ENCODE measurements around the gene MSLN. TPM values are rescaled to one million over a fixed set of nuclear protein-coding genes. Genes with fewer than 3 reads are reported as not detected.

MSLN gene
- polyA plus RNA-seq, 2 of the 4 experiments (the other 2 are of a cell fraction), result 2.4 to 3.6 TPM

DNA sequence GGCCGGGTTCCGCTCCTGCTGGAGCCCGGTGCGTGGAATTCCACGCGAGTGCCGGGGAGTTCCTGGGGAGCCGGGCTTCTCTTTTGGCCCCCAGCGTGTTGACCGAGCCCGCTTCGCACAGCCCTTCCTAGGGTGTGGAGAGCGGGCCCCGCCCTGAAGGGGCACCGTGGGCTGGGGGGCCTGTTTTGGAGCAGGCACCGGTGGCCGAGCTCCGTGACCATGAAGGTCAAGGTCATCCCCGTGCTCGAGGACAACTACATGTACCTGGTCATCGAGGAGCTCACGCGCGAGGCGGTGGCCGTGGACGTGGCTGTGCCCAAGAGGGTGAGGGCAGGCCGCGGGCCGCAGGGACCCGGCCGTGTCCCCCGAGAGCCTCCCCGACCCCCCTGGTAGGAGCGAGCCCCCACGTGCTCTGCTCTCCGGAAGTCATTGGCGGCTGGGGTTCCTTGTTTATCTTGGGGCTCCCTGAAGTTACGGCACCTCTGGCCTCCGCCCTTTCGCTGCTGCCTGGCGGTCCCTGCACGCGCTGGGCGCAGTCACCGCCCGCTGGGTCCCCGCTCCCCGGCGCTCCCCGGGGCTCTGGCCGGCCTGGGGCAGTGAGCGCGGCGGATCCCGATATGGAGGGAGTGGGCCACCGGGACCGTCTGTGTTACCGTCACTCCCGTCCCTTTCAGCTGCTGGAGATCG is 33.1 kb upstream of the MSLN start:
- Histone ChIP-seq H3K4me1 (peaks cover 13% of the 10 kb centered on the region), H3K9me3 (no peaks in the 10 kb centered on the region), H3K4me3 (peak overlapping the region; percentile 60), H3K27ac (peak overlapping the region; percentile 89 to 91), H3K4me2 (peak overlapping the region; percentile 100)
- 3% methylated on average over 20 of the region's 61 CpGs for WGBS (ENCODE audit: missing lambda C conversion rate)
- ATAC-seq (peak; percentile 3 to 14; a peak in 5 of 6 replicates), DNase-seq (ENCODE audit: low read depth in 1 of 2, low spot score in 1 of 2) (no peak), FAIRE-seq (no peak)
- POLR2A ChIA-PET, result interaction anchor here (1.0 to 1.4 kb wide), 4 partner anchors 7 to 20 kb away, joined by 4 to 12 read pairs (median 6); partner anchors contain the start of gene METRN
- TF ChIP-seq, protein P1, sequence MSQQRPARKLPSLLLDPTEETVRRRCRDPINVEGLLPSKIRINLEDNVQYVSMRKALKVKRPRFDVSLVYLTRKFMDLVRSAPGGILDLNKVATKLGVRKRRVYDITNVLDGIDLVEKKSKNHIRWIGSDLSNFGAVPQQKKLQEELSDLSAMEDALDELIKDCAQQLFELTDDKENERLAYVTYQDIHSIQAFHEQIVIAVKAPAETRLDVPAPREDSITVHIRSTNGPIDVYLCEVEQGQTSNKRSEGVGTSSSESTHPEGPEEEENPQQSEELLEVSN (IDR thresholded peaks at IDR 0.05; ENCODE audit: borderline replicate concordance, low read depth), result no peak; the same call in 1 of the 2 replicates
- TF ChIP-seq, protein P2, sequence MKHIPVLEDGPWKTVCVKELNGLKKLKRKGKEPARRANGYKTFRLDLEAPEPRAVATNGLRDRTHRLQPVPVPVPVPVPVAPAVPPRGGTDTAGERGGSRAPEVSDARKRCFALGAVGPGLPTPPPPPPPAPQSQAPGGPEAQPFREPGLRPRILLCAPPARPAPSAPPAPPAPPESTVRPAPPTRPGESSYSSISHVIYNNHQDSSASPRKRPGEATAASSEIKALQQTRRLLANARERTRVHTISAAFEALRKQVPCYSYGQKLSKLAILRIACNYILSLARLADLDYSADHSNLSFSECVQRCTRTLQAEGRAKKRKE (CRISPR knock-in tag; IDR thresholded peaks at IDR 0.05; ENCODE audit: low read depth), result no peak
- no peak for TF ChIP-seq HOXA7 (CRISPR knock-in tag; IDR thresholded peaks at IDR 0.05)
- no peak for TF ChIP-seq ZFP36 (IDR thresholded peaks at IDR 0.05; ENCODE audit: borderline replicate concordance, partially characterized antibody)
- TF ChIP-seq, protein P3, sequence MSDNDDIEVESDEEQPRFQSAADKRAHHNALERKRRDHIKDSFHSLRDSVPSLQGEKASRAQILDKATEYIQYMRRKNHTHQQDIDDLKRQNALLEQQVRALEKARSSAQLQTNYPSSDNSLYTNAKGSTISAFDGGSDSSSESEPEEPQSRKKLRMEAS (IDR thresholded peaks at IDR 0.05), result peak; percentile 51
- TF ChIP-seq CHD2 (IDR thresholded peaks at IDR 0.05; ENCODE audit: low read length, partially characterized antibody), result no peak
- no peak for TF ChIP-seq MAFK (IDR thresholded peaks at IDR 0.05; ENCODE audit: partially characterized antibody)
- TF ChIP-seq POLR2A (IDR thresholded peaks at IDR 0.05; ENCODE audit: low read length), result no peak; the same call in 1 of the 2 replicates
- TF ChIP-seq, protein P4, sequence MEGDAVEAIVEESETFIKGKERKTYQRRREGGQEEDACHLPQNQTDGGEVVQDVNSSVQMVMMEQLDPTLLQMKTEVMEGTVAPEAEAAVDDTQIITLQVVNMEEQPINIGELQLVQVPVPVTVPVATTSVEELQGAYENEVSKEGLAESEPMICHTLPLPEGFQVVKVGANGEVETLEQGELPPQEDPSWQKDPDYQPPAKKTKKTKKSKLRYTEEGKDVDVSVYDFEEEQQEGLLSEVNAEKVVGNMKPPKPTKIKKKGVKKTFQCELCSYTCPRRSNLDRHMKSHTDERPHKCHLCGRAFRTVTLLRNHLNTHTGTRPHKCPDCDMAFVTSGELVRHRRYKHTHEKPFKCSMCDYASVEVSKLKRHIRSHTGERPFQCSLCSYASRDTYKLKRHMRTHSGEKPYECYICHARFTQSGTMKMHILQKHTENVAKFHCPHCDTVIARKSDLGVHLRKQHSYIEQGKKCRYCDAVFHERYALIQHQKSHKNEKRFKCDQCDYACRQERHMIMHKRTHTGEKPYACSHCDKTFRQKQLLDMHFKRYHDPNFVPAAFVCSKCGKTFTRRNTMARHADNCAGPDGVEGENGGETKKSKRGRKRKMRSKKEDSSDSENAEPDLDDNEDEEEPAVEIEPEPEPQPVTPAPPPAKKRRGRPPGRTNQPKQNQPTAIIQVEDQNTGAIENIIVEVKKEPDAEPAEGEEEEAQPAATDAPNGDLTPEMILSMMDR (IDR thresholded peaks at IDR 0.05), result no peak
- no peak for TF ChIP-seq ZSCAN20 (CRISPR knock-in tag; IDR thresholded peaks at IDR 0.05)
- TF ChIP-seq, protein P5, sequence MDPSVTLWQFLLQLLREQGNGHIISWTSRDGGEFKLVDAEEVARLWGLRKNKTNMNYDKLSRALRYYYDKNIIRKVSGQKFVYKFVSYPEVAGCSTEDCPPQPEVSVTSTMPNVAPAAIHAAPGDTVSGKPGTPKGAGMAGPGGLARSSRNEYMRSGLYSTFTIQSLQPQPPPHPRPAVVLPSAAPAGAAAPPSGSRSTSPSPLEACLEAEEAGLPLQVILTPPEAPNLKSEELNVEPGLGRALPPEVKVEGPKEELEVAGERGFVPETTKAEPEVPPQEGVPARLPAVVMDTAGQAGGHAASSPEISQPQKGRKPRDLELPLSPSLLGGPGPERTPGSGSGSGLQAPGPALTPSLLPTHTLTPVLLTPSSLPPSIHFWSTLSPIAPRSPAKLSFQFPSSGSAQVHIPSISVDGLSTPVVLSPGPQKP (IDR thresholded peaks at IDR 0.05; ENCODE audit: low read depth, low read length), result no peak
- TF ChIP-seq, protein P6, sequence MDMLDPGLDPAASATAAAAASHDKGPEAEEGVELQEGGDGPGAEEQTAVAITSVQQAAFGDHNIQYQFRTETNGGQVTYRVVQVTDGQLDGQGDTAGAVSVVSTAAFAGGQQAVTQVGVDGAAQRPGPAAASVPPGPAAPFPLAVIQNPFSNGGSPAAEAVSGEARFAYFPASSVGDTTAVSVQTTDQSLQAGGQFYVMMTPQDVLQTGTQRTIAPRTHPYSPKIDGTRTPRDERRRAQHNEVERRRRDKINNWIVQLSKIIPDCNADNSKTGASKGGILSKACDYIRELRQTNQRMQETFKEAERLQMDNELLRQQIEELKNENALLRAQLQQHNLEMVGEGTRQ (IDR thresholded peaks at IDR 0.05), result 0 out of 2 replicates have a peak, but pooled peaks have one; percentile 3
- TF ChIP-seq CBX8 (IDR thresholded peaks at IDR 0.05), result no peak
- TF ChIP-seq SMC3 (IDR thresholded peaks at IDR 0.05), result no peak
- no peak for TF ChIP-seq MAZ (IDR thresholded peaks at IDR 0.05; ENCODE audit: borderline replicate concordance, low read depth, low read length)
- TF ChIP-seq FOSL2 (IDR thresholded peaks at IDR 0.05), result no peak
- no peak for TF ChIP-seq FOSL2 (CRISPR knock-in tag; IDR thresholded peaks at IDR 0.05)
- TF ChIP-seq KDM5A (IDR thresholded peaks at IDR 0.05), result no peak
- TF ChIP-seq PHF8 (IDR thresholded peaks at IDR 0.05; ENCODE audit: borderline replicate concordance, low read depth), result no peak
- no peak for TF ChIP-seq EHF (CRISPR knock-in tag; IDR thresholded peaks at IDR 0.05)
- 0 out of 2 replicates have a peak, but pooled peaks have one; percentile 80 for TF ChIP-seq RNF2 (IDR thresholded peaks at IDR 0.05; ENCODE audit: borderline replicate concordance, low read depth)
- TF ChIP-seq GATA3 (IDR thresholded peaks at IDR 0.05; ENCODE audit: borderline replicate concordance), result no peak
- no peak for TF ChIP-seq NPAS2 (CRISPR knock-in tag; IDR thresholded peaks at IDR 0.05; ENCODE audit: borderline replicate concordance)
- no peak for TF ChIP-seq RAD21 (conservative IDR thresholded peaks at IDR 0.05 in 1 of 2, IDR thresholded peaks at IDR 0.05 in 1 of 2)
- CTCF ChIA-PET, result interaction anchor here (0.6 to 28.0 kb wide), 3 partner anchors 13 to 59 kb away, joined by 3 to 656 read pairs (median 46); partner anchors contain the start of genes ANTKMT, CCDC78, CIAO3 and FBXL16
